ENCODE measurements around the gene GJB5. TPM values are rescaled to one million over a fixed set of nuclear protein-coding genes. Genes with fewer than 3 reads are reported as not detected.
"Not testable (repeated sequence)": the region's sequence is repeated elsewhere in the genome, so short reads cannot be mapped to it uniquely, and the experiment has no call there.

Gene GJB5
- total RNA-seq, 1 donor from 2014 or later: not detected

DNA sequence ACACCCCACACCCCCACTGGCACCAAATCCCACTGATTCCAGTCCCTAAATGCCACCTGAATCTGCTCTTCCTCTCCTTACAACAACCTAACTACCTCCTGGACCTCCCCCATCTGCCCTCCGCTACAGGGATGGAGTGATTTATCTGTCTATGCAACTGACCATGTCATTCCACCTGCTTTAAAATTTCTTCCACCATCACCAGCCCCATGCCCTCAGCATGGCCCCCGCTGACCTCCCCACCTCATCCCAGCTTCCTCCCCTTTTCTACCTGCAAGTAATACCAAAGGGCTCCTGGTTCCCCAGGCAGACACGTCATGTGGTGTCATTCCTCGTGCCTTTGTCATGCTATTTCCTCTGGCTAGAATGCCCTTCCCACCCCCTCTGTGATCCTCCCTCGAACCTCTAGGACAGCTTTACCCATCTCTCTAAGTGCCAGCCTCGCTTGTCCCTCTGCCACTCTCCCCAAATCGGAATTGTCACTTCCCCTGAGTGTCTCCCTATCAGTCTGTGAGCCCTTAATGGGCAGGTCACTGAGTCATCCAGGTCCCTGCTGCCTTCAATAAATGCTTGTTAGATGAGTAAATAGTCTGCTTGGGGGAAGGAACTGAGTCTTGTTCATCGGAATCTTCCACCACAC lies 8.4 kb downstream of the GJB5 start:
- intact Hi-C loops (cut with micrococcal nuclease): no loop called here
- Mint-ChIP-seq H3K4me3 (no peak overlapping the region), H3K36me3 (ENCODE audit: low read depth) (no peaks in the 10 kb centered on the region), H3K4me1 (no peaks in the 10 kb centered on the region), H3K27me3 (peaks cover 3% of the 10 kb centered on the region), H3K27ac (no peak overlapping the region), H3K9me3 (no peaks in the 10 kb centered on the region)
- ChIA-PET CTCF (no interaction called here), POLR2A (no interaction called here)
- TF ChIP-seq, protein P1, sequence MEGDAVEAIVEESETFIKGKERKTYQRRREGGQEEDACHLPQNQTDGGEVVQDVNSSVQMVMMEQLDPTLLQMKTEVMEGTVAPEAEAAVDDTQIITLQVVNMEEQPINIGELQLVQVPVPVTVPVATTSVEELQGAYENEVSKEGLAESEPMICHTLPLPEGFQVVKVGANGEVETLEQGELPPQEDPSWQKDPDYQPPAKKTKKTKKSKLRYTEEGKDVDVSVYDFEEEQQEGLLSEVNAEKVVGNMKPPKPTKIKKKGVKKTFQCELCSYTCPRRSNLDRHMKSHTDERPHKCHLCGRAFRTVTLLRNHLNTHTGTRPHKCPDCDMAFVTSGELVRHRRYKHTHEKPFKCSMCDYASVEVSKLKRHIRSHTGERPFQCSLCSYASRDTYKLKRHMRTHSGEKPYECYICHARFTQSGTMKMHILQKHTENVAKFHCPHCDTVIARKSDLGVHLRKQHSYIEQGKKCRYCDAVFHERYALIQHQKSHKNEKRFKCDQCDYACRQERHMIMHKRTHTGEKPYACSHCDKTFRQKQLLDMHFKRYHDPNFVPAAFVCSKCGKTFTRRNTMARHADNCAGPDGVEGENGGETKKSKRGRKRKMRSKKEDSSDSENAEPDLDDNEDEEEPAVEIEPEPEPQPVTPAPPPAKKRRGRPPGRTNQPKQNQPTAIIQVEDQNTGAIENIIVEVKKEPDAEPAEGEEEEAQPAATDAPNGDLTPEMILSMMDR (IDR thresholded peaks at IDR 0.05): no peak
- DNase-seq (no peak), ATAC-seq (ENCODE audit: low read depth) (no peak)

DNA sequence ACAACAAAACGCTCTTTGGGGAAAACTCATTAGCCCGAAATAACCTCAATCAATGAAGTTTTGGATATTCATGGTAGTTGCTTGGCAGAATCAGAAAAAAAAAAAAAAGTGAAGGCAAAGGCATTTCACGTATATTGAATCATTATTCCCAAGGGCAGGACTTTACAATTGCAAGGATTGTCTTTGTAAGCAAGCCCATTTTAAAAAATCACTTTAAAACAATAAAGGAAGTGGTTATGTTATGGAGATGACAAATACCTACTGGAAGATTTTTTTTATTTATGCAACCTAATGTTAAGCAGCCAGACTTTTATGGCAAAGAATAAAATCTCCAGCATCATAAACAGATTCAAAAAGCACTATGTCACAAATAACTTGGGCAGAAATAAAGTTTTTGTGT lies 14.0 kb downstream of the GJB5 start:
- no peak for DNase-seq
- H3K27me3 Mint-ChIP-seq: peaks cover 2% of the 10 kb centered on the region
- H3K36me3 Mint-ChIP-seq (ENCODE audit: low read depth): no peaks in the 10 kb centered on the region
- no peak overlapping the region for H3K4me3 Mint-ChIP-seq
- ChIA-PET POLR2A (no interaction called here), CTCF (no interaction called here)
- H3K27ac Mint-ChIP-seq: no peak overlapping the region
- H3K4me1 Mint-ChIP-seq: no peaks in the 10 kb centered on the region
- H3K9me3 Mint-ChIP-seq: no peaks in the 10 kb centered on the region
- TF ChIP-seq, protein P1 (IDR thresholded peaks at IDR 0.05): no peak
- intact Hi-C loops (cut with micrococcal nuclease): no loop called here
- ATAC-seq (ENCODE audit: low read depth): no peak

DNA sequence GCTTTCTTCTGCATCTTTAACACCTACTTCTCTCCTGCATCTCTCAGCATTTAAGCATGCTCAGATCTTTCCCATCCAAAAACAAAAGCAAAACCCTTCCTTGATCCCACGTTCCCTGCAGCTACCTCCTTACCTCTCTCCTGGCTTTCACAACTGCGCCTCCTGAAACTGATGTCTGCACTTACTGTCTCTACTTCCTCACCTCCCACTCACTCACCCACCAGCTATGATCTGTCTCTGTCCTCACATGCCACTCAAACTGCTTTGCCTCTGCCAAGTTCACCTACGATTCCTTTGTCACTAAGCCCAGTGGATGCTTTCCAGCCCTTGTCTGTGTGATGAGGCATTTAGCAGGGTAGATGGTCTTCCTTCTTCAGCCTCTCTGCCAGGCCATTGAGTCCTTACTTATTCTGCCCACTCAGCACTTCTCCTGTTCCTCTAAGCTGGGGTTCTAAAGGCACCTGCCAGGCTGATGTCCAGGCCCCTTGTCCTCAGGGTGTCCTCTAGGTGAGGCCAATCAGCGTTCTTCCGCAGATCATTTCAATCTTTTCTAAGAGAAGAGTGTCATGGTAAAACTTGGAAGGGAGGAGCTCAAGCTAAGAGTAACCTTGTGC lies 16.2 kb downstream of the GJB5 start:
- CTCF ChIA-PET: no interaction called here

DNA sequence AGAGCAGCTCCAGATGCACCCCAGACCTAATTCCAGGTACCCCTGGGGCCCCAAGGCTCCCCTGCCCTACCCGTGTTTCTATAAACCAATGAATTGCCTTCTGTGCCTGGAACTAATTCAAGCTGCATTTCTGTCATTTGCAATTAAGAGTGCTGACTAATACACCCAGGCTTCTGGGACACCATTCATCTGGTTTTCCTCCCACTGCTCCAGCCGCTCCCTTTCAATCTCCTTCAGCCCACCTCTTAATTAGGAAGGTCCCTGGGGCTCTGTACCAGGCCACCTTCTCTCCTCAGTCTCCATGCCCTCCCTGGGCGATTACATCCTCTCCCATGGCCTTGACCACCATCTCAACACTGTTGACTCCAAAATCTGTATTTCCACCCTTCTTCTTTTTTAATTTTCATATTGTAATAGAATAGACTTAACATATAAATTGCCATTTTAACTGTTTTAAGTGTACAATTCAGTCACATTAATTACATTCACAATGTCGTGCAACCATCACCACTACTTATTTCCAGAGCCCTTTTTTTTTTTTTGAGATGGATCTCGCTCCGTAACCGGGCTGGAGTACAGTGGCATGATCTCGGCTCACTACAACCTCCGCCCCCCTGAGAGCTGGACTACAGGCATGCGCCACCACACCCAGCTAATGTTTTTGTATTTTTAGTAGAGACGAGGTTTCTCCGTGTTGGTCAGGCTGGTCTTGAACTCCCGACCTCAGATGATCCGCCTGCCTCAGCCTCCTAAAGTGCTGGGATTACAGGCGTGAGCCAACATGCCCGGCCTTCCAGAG lies 16.9 kb downstream of the GJB5 start:
- CTCF ChIA-PET: no interaction called here
- no peaks in the 10 kb centered on the region for H3K4me1 Mint-ChIP-seq
- ATAC-seq (ENCODE audit: low read depth) (no peak), DNase-seq (no peak)
- H3K27me3 Mint-ChIP-seq: peaks cover 2% of the 10 kb centered on the region
- no peak overlapping the region for H3K4me3 Mint-ChIP-seq
- intact Hi-C loops (cut with micrococcal nuclease): no loop called here
- no peak overlapping the region for H3K27ac Mint-ChIP-seq
- no peaks in the 10 kb centered on the region for H3K36me3 Mint-ChIP-seq (ENCODE audit: low read depth)
- TF ChIP-seq, protein P1 (IDR thresholded peaks at IDR 0.05): no peak
- H3K9me3 Mint-ChIP-seq: no peaks in the 10 kb centered on the region
- POLR2A ChIA-PET: no interaction called here

More for the DNA sequence above, 16.2 kb downstream of the GJB5 start:
- no peak overlapping the region for H3K27ac Mint-ChIP-seq
- H3K36me3 Mint-ChIP-seq (ENCODE audit: low read depth): no peaks in the 10 kb centered on the region
- DNase-seq (no peak), ATAC-seq (ENCODE audit: low read depth) (no peak)
- H3K4me3 Mint-ChIP-seq: no peak overlapping the region
- POLR2A ChIA-PET: no interaction called here
- TF ChIP-seq, protein P1 (IDR thresholded peaks at IDR 0.05): no peak
- no peaks in the 10 kb centered on the region for H3K4me1 Mint-ChIP-seq
- intact Hi-C loops (cut with micrococcal nuclease): no loop called here
- no peaks in the 10 kb centered on the region for H3K9me3 Mint-ChIP-seq
- peaks cover 2% of the 10 kb centered on the region for H3K27me3 Mint-ChIP-seq

GRCh38 chr1:34773114-34773513 lies 18.3 kb downstream of the GJB5 start:
- POLR2A ChIA-PET; H3K27ac Mint-ChIP-seq; DNase-seq; H3K4me3 Mint-ChIP-seq; H3K36me3 Mint-ChIP-seq (ENCODE audit: low read depth); intact Hi-C loops (cut with micrococcal nuclease); H3K9me3 Mint-ChIP-seq; CTCF ChIA-PET; H3K27me3 Mint-ChIP-seq; H3K4me1 Mint-ChIP-seq; ATAC-seq (ENCODE audit: low read depth): not testable (repeated sequence)

Data from activated B cell treated with CpG ODN at 0.5 μM for 24 hours (primary cell).